ENCODE results near the gene NR0B2.

- TF ChIP-seq CTCF (conservative IDR thresholded peaks at IDR 0.05) (no peak), EZH2 (IDR thresholded peaks at IDR 0.05; ENCODE audit: low read depth) (no peak)
These were observed 8.6 kb upstream of the NR0B2 start for GRCh38 chr1:26922431-26922729.

Data from PC-9 (cell line).